HepG2 (cell line): ENCODE results near the gene REEP6. TPM values are rescaled to one million over a fixed set of nuclear protein-coding genes. Genes with fewer than 3 reads are reported as not detected.

ENCODE experiments used
- ASH2L ChIP-seq: fragments of 300-600, 200-600 bp; sonication (generic); IDR thresholded peaks from 2 replicates; pipeline ENCODE4 v1.7.0; 2017; ENCODE audit warnings: low read depth, mild to moderate bottlenecking, moderate library complexity, mixed read lengths, low read length; ENCODE audit not compliant: insufficient read length
- CBX2 ChIP-seq, 2 experiments: fragments of 200-600 bp in 1 of 2; sonication (generic); formaldehyde crosslinking in 1 of 2; IDR thresholded peaks; 2 replicates each; pipeline versions ENCODE4 v1.7.0 to v1.8.1; 2018 to 2022; ENCODE audit warnings: low read depth in 2 of 2, low read length in 1 of 2, mild to moderate bottlenecking in 1 of 2, missing genetic modification reagents in 1 of 2
- FOXM1 ChIP-seq: sonication (generic); formaldehyde crosslinking; IDR thresholded peaks from 2 replicates; pipeline ENCODE4 v1.5.0; 2020; ENCODE audit warnings: missing genetic modification reagents
- IRX3 ChIP-seq: sonication (generic); formaldehyde crosslinking; IDR thresholded peaks from 2 replicates; pipeline ENCODE4 v1.8.1; 2023; ENCODE audit warnings: mild to moderate bottlenecking, low read depth, missing genetic modification reagents, borderline replicate concordance
- JARID2 ChIP-seq: sonication (generic); formaldehyde crosslinking; IDR thresholded peaks from 2 replicates; pipeline ENCODE4 v1.8.1; 2023; ENCODE audit warnings: missing genetic modification reagents, inconsistent platforms; ENCODE audit not compliant: insufficient replicate concordance
- NFE2 ChIP-seq: sonication (generic); formaldehyde crosslinking; IDR thresholded peaks from 2 replicates; pipeline ENCODE4 v1.4.0; 2020; ENCODE audit warnings: missing genetic modification reagents
- RCOR2 ChIP-seq: IDR thresholded peaks from 2 replicates; pipeline ENCODE4 v1.6.1; 2016; ENCODE audit warnings: missing biosample characterization, missing genetic modification reagents
- THAP9 ChIP-seq: sonication (generic); formaldehyde crosslinking; IDR thresholded peaks from 2 replicates; pipeline ENCODE4; 2020; ENCODE audit warnings: missing genetic modification reagents, mild to moderate bottlenecking, borderline replicate concordance
- ZNF281 ChIP-seq: sonication (generic); formaldehyde crosslinking; IDR thresholded peaks from 2 replicates; pipeline ENCODE4 v1.4.0; 2020; ENCODE audit warnings: missing genetic modification reagents, borderline replicate concordance
- ZNF33B ChIP-seq: sonication (generic); formaldehyde crosslinking; IDR thresholded peaks from 2 replicates; pipeline ENCODE4 v1.5.1; 2020; ENCODE audit warnings: mild to moderate bottlenecking, missing genetic modification reagents
- ZNF367 ChIP-seq: sonication (generic); formaldehyde crosslinking; IDR thresholded peaks from 2 replicates; pipeline ENCODE4 v1.4.0; 2020; ENCODE audit warnings: missing genetic modification reagents, borderline replicate concordance
- ZNF546 ChIP-seq: sonication (generic); formaldehyde crosslinking; conservative IDR thresholded peaks from 2 replicates; pipeline ENCODE4 v1.8.1; 2023; ENCODE audit warnings: mild to moderate bottlenecking, missing genetic modification reagents
- ZNF549 ChIP-seq: sonication (generic); formaldehyde crosslinking; IDR thresholded peaks from 2 replicates; pipeline ENCODE4 v1.5.0; 2020; ENCODE audit warnings: missing genetic modification reagents
- ZNF747 ChIP-seq: sonication (generic); formaldehyde crosslinking; IDR thresholded peaks from 2 replicates; pipeline ENCODE4 v1.8.1; 2023; ENCODE audit warnings: missing genetic modification reagents, mild to moderate bottlenecking, borderline replicate concordance
- polyA plus RNA-seq, 8 experiments: library from polyadenylated mRNA; depleted of rRNA in 3 of 8; stranded (reverse) in 7 of 8; unstranded in 1 of 8; fragments of >200 nt; fragmentation: Illumina TruSeq in 4 of 8; extraction: Trizol in 4 of 8; gene quantifications; 2 replicates each; pipeline versions ENCODE4 v1.2.1 to v1.2.3, GENCODE V29; 2011 to 2016; ENCODE audit warnings: low read depth in 4 of 8, missing spikeins in 1 of 8, mixed read lengths in 1 of 8; ENCODE audit not compliant: insufficient read depth in 1 of 8
- total RNA-seq, 5 experiments: library from RNA; depleted of rRNA; stranded (reverse); fragments of >200 nt; fragmentation: Illumina TruSeq; extraction: Trizol; gene quantifications; 2 replicates each; pipeline ENCODE4 v1.2.3, GENCODE V29; 2016; ENCODE audit warnings: low read depth in 1 of 5
- TF ChIP-seq, protein P1 (sequence below): sonication (generic); formaldehyde crosslinking; conservative IDR thresholded peaks from 2 replicates; pipeline ENCODE4 v1.5.0; 2020; ENCODE audit warnings: missing genetic modification reagents
- TF ChIP-seq, protein P2 (sequence below): sonication (generic); formaldehyde crosslinking; IDR thresholded peaks from 2 replicates; pipeline ENCODE4 v1.4.0; 2020; ENCODE audit warnings: missing genetic modification reagents, borderline replicate concordance

The REEP6 gene
- total and polyA plus RNA-seq, 2 of the 13 experiments (the other 11 are each of a cell fraction or from before 2014, with no cell fraction given), result 10.0 to 28.8 TPM

GRCh38 chr19:1513499-1514294, 22.7 kb downstream of the REEP6 start (continued):
- TF ChIP-seq IRX3, result no peak
- TF ChIP-seq ZNF747 (CRISPR knock-in tag), result no peak
- TF ChIP-seq ASH2L, result no peak
- TF ChIP-seq ZNF281 (CRISPR knock-in tag), result no peak
- no peak for TF ChIP-seq ZNF367 (CRISPR knock-in tag)
- TF ChIP-seq, protein P1, sequence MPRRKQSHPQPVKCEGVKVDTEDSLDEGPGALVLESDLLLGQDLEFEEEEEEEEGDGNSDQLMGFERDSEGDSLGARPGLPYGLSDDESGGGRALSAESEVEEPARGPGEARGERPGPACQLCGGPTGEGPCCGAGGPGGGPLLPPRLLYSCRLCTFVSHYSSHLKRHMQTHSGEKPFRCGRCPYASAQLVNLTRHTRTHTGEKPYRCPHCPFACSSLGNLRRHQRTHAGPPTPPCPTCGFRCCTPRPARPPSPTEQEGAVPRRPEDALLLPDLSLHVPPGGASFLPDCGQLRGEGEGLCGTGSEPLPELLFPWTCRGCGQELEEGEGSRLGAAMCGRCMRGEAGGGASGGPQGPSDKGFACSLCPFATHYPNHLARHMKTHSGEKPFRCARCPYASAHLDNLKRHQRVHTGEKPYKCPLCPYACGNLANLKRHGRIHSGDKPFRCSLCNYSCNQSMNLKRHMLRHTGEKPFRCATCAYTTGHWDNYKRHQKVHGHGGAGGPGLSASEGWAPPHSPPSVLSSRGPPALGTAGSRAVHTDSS (CRISPR knock-in tag), result no peak
- no peak for TF ChIP-seq JARID2 (CRISPR knock-in tag)
- TF ChIP-seq NFE2, result no peak
- TF ChIP-seq, protein P2, sequence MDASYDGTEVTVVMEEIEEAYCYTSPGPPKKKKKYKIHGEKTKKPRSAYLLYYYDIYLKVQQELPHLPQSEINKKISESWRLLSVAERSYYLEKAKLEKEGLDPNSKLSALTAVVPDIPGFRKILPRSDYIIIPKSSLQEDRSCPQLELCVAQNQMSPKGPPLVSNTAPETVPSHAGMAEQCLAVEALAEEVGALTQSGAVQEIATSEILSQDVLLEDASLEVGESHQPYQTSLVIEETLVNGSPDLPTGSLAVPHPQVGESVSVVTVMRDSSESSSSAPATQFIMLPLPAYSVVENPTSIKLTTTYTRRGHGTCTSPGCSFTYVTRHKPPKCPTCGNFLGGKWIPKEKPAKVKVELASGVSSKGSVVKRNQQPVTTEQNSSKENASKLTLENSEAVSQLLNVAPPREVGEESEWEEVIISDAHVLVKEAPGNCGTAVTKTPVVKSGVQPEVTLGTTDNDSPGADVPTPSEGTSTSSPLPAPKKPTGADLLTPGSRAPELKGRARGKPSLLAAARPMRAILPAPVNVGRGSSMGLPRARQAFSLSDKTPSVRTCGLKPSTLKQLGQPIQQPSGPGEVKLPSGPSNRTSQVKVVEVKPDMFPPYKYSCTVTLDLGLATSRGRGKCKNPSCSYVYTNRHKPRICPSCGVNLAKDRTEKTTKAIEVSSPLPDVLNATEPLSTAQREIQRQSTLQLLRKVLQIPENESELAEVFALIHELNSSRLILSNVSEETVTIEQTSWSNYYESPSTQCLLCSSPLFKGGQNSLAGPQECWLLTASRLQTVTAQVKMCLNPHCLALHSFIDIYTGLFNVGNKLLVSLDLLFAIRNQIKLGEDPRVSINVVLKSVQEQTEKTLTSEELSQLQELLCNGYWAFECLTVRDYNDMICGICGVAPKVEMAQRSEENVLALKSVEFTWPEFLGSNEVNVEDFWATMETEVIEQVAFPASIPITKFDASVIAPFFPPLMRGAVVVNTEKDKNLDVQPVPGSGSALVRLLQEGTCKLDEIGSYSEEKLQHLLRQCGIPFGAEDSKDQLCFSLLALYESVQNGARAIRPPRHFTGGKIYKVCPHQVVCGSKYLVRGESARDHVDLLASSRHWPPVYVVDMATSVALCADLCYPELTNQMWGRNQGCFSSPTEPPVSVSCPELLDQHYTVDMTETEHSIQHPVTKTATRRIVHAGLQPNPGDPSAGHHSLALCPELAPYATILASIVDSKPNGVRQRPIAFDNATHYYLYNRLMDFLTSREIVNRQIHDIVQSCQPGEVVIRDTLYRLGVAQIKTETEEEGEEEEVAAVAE (CRISPR knock-in tag), result no peak
- no peak for TF ChIP-seq THAP9
- no peak for TF ChIP-seq ZNF549 (CRISPR knock-in tag)
- TF ChIP-seq ZNF33B (CRISPR knock-in tag), result no peak
- no peak for TF ChIP-seq FOXM1 (CRISPR knock-in tag)
- TF ChIP-seq CBX2 (IDR thresholded peaks at IDR 0.05; ENCODE audit: low read depth, low read length), result no peak
- no peak for TF ChIP-seq CBX2 (CRISPR knock-in tag; IDR thresholded peaks at IDR 0.05; ENCODE audit: low read depth)
- no peak for TF ChIP-seq RCOR2 (CRISPR knock-in tag)
- no peak for TF ChIP-seq ZNF546 (CRISPR knock-in tag)
